DLD1 (cell line): Measurements from ENCODE around the gene VWDE.

Experiments
- in situ Hi-C: cut with HindIII; loops from 2 replicates; pipeline ENCODE4 v1.10.0; 2017; ENCODE audit warnings: low sequenced_read_pairs

VWDE gene

GRCh38 chr7:12291870-12292269, 111.8 kb downstream of the VWDE start:
- in situ Hi-C loops: no loop called here

DNA sequence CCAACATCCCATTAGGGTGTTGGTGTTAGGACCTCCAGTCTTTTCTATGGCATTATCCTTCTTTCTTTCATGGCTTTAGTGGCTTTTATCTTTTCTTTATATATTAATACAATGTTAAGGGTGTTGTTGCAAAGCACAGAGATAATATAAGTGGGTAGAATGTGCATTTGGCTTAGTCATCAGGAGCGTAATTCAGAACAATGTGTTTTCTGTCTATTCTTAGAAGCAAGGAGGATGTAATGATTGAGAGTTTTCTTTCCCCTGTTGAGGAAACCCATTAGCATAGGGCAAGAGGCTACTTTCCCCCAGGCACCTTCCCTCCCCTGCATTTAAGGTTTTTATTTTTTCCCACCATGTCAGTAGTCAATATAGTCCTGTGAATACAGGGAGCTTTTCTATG, 112.9 kb downstream of the VWDE start:
- in situ Hi-C loops: no loop called here

GRCh38 chr7:12289996-12290395, 113.7 kb downstream of the VWDE start:
- in situ Hi-C loops: no loop called here

- in situ Hi-C loops: no loop called here
These were observed 115.8 kb downstream of the VWDE start for GRCh38 chr7:12287901-12288300.

- in situ Hi-C loops: no loop called here
These were observed 122.6 kb downstream of the VWDE start for GRCh38 chr7:12281038-12281437.
